Measurements from ENCODE around the gene CDH23. TPM values are rescaled to one million over a fixed set of nuclear protein-coding genes. Genes with fewer than 3 reads are reported as not detected.

Gene CDH23
- total RNA-seq, 1 experiment from 2014 or later = 7.8 TPM

GRCh38 chr10:71536332-71536731 lies 139.6 kb downstream of the CDH23 start:
- Histone ChIP-seq H3K36me3 (ENCODE audit: low read depth) (no peaks in the 10 kb centered on the region), H3K4me3 (no peak overlapping the region), H3K27me3 (ENCODE audit: insufficient read depth, low read depth) (no peaks in the 10 kb centered on the region; the same call in 1 of the 2 replicates), H3K4me2 (no peak overlapping the region), H3K79me2 (ENCODE audit: low read depth) (no peaks in the 10 kb centered on the region), H3K9me2 (ENCODE audit: insufficient read depth) (no peaks in the 10 kb centered on the region), H3F3A (ENCODE audit: insufficient read depth, low read depth) (no peaks in the 10 kb centered on the region), H3K9me3 (ENCODE audit: insufficient read depth, low read depth) (no peaks in the 10 kb centered on the region), H3K27ac (no peak overlapping the region), H3K4me1 (replicated peaks; ENCODE audit: insufficient read depth) (no peaks in the 10 kb centered on the region), H4K20me1 (ENCODE audit: insufficient read depth) (no peaks in the 10 kb centered on the region), H2AFZ (no peak overlapping the region)
- no TSS peak for BruUV-seq (replicated peaks)
- no peak for DNase-seq
- intact Hi-C loops (cut with micrococcal nuclease; ENCODE audit: unreplicated experiment) = no loop called here
- ChIA-PET CTCF (no interaction called here), POLR2A (ENCODE audit: unreplicated experiment) (no interaction called here)
- TF ChIP-seq CTCF (conservative IDR thresholded peaks at IDR 0.05) = no peak
- TF ChIP-seq EZH2 (IDR thresholded peaks at IDR 0.05; ENCODE audit: low read depth) = no peak

- no peak overlapping the region for H2AFZ ChIP-seq
- POLR2A ChIA-PET (ENCODE audit: unreplicated experiment) = no interaction called here
- no peak overlapping the region for H3K4me2 ChIP-seq
- H4K20me1 ChIP-seq (ENCODE audit: insufficient read depth) = no peaks in the 10 kb centered on the region
- H3K79me2 ChIP-seq (ENCODE audit: low read depth) = no peaks in the 10 kb centered on the region
- DNase-seq = no peak
- no peaks in the 10 kb centered on the region for H3K4me1 ChIP-seq (replicated peaks; ENCODE audit: insufficient read depth)
- no peaks in the 10 kb centered on the region for H3K9me3 ChIP-seq (ENCODE audit: insufficient read depth, low read depth)
- no peak overlapping the region for H3K27ac ChIP-seq
- TF ChIP-seq EZH2 (IDR thresholded peaks at IDR 0.05; ENCODE audit: low read depth) = no peak
- no peak for TF ChIP-seq CTCF (conservative IDR thresholded peaks at IDR 0.05)
- no peaks in the 10 kb centered on the region for H3K36me3 ChIP-seq (ENCODE audit: low read depth)
- CTCF ChIA-PET = no interaction called here
- no peaks in the 10 kb centered on the region for H3F3A ChIP-seq (ENCODE audit: insufficient read depth, low read depth)
- no TSS peak for BruUV-seq (replicated peaks)
- no peaks in the 10 kb centered on the region; the same call in 1 of the 2 replicates for H3K27me3 ChIP-seq (ENCODE audit: insufficient read depth, low read depth)
- intact Hi-C loops (cut with micrococcal nuclease; ENCODE audit: unreplicated experiment) = no loop called here
- no peaks in the 10 kb centered on the region for H3K9me2 ChIP-seq (ENCODE audit: insufficient read depth)
- H3K4me3 ChIP-seq = no peak overlapping the region
Observed at GRCh38 chr10:71537125-71537524, 140.4 kb downstream of the CDH23 start.

GRCh38 chr10:71537681-71538080 lies 141.0 kb downstream of the CDH23 start:
- intact Hi-C loops (cut with micrococcal nuclease; ENCODE audit: unreplicated experiment) = no loop called here
- Histone ChIP-seq H2AFZ (no peak overlapping the region), H3K79me2 (ENCODE audit: low read depth) (no peaks in the 10 kb centered on the region), H4K20me1 (ENCODE audit: insufficient read depth) (no peaks in the 10 kb centered on the region), H3K36me3 (ENCODE audit: low read depth) (no peaks in the 10 kb centered on the region), H3K9me3 (ENCODE audit: insufficient read depth, low read depth) (no peaks in the 10 kb centered on the region), H3K9me2 (ENCODE audit: insufficient read depth) (no peaks in the 10 kb centered on the region), H3K4me2 (no peak overlapping the region), H3K27me3 (ENCODE audit: insufficient read depth, low read depth) (no peaks in the 10 kb centered on the region; the same call in 1 of the 2 replicates), H3K4me1 (replicated peaks; ENCODE audit: insufficient read depth) (no peaks in the 10 kb centered on the region), H3F3A (ENCODE audit: insufficient read depth, low read depth) (no peaks in the 10 kb centered on the region), H3K27ac (no peak overlapping the region), H3K4me3 (no peak overlapping the region)
- DNase-seq = no peak
- ChIA-PET CTCF (interaction anchor here (0.6 kb wide), 1 partner anchor 160 kb away, joined by 3 read pairs; no protein-coding TSS in a partner anchor), POLR2A (ENCODE audit: unreplicated experiment) (no interaction called here)
- TF ChIP-seq EZH2 (IDR thresholded peaks at IDR 0.05; ENCODE audit: low read depth) (no peak), CTCF (conservative IDR thresholded peaks at IDR 0.05) (no peak)
- no TSS peak for BruUV-seq (replicated peaks)
